Vagina (tissue), 2 donors: ENCODE measurements around the gene LMBRD1.

ENCODE experiments used
- CTCF ChIP-seq, 3 experiments: fragments of 450-650 bp in 2 of 3; fragments of 200-600 bp in 1 of 3; sonication (generic) in 1 of 3; IDR thresholded peaks; one replicate each; pipeline ENCODE4 v1.5.1; 2017 to 2019; ENCODE audit warnings: antibody characterized with exemption in 3 of 3, mild to moderate bottlenecking in 2 of 3, moderate library complexity in 2 of 3
- POLR2A ChIP-seq, 2 donors: fragments of 450-650 bp; IDR thresholded peaks; one replicate each; pipeline ENCODE4 v1.6.1; 2017; ENCODE audit warnings: antibody characterized with exemption in 2 of 2, mild to moderate bottlenecking in 2 of 2, moderate library complexity in 2 of 2

GRCh38 chr6:69817358-69817757, 20.5 kb upstream of the LMBRD1 start:
- no peak for TF ChIP-seq POLR2A (IDR thresholded peaks at IDR 0.05)
- no peak for TF ChIP-seq CTCF (IDR thresholded peaks at IDR 0.05)
